Glutamatergic neuron (in vitro differentiated cells): ENCODE measurements around the gene SLC28A3. TPM values are rescaled to one million over a fixed set of nuclear protein-coding genes. Genes with fewer than 3 reads are reported as not detected.

ENCODE experiments used
- DNase-seq: peaks from one replicate; pipeline ENCODE4 v3.0.0; 2022
- H3K27ac Mint-ChIP-seq: one replicate; pipeline ENCODE4 v1.8.0; 2020; ENCODE audit warnings: mild to moderate bottlenecking, mixed read lengths, inconsistent platforms; ENCODE audit not compliant: unreplicated experiment
- H3K27me3 Mint-ChIP-seq: one replicate; pipeline ENCODE4 v1.8.0; 2020; ENCODE audit warnings: mild to moderate bottlenecking, moderate library complexity, mixed read lengths, inconsistent platforms; ENCODE audit not compliant: unreplicated experiment
- H3K36me3 Mint-ChIP-seq: one replicate; pipeline ENCODE4 v1.8.0; 2020; ENCODE audit warnings: mild to moderate bottlenecking, mixed read lengths, inconsistent platforms; ENCODE audit not compliant: unreplicated experiment
- H3K4me1 Mint-ChIP-seq: one replicate; pipeline ENCODE4 v1.8.0; 2020; ENCODE audit warnings: mild to moderate bottlenecking, low read depth, mixed read lengths, inconsistent platforms; ENCODE audit not compliant: unreplicated experiment
- H3K4me3 Mint-ChIP-seq: one replicate; pipeline ENCODE4 v1.8.0; 2020; ENCODE audit warnings: mild to moderate bottlenecking, mixed read lengths, inconsistent platforms; ENCODE audit not compliant: unreplicated experiment
- H3K9me3 Mint-ChIP-seq: one replicate; pipeline ENCODE4 v1.8.0; 2020; ENCODE audit warnings: mild to moderate bottlenecking, moderate library complexity, mixed read lengths, inconsistent platforms; ENCODE audit not compliant: unreplicated experiment
- CTCF ChIP-seq: fragments of 200-600 bp; sonication (generic); IDR thresholded peaks from one replicate; pipeline ENCODE4 v1.5.0; 2021; ENCODE audit not compliant: partially characterized antibody, unreplicated experiment
- total RNA-seq: library from RNA; stranded (reverse); fragmentation: NEBNext Ultra II Directional; extraction: Animal tissue kit (Norgen Biotek cat#: 25700); gene quantifications from one replicate; pipeline ENCODE4 v1.2.1, GENCODE V29; 2021; ENCODE audit not compliant: unreplicated experiment

SLC28A3 gene
- total RNA-seq, 1 donor from 2014 or later, result not detected

DNA sequence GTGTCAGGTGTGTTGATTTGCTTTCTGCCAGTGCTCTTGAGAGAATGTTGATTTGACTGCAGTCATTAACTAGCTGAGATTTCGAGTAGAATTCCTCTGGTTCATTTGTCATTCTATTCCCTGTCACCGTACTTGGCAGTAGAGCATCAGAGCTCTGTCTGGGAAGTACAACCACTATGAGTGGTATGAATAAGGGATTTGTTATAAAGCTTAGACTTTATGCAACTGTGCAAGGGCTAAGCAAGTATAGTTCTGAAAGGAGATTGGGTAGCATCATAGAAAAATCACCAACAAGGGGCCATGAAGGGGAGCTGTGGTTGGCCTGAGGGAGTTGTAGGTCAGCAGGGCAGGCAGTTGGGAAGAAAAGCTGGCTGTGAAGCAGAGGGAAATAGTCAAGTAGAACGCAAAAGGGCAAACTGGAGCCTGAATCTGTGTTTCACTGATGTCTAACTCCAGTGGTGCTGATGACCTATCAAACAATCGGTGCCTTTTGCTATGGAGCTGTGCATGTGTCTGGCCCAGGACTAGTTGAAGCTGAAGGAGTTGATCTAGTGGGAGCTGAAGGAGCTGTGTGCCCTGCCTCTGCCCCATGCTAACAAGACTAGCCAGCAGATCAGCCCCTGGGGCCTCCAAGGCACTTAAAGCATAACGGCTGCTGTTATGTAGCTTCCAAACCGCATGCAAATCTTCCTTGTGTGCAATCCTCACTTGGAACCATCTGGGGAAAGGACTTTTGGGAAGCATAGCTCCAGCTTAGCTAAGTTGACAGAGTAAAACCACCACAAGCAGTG, 110.0 kb downstream of the SLC28A3 start:
- no peak for TF ChIP-seq CTCF
- peak overlapping the region; percentile 31 for H3K4me3 Mint-ChIP-seq
- DNase-seq, result peak; percentile 53
- H3K9me3 Mint-ChIP-seq, result peaks cover 5% of the 10 kb centered on the region
- H3K27me3 Mint-ChIP-seq, result peaks cover 1% of the 10 kb centered on the region
- peak overlapping the region; percentile 93 for H3K27ac Mint-ChIP-seq
- no peaks in the 10 kb centered on the region for H3K36me3 Mint-ChIP-seq
- H3K4me1 Mint-ChIP-seq, result peaks cover 53% of the 10 kb centered on the region

DNA sequence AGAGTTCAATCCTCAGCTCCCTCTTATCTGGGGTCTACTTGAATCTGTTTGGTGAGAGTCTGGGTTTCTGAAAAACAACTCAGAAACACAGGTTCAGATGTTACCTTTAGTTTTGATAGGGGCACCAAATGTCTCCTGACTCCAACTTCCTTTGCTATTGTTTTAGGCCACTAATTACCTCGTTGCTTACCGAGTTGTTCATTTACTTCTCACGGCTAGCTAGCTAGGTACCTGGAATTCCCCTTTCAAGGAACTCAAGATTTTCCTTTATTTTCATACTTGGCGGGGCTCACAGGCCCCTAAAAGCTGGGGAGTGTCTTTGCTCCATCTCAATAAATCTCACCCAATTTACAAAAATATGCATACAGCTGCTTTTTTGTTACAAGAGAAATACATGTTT, 111.4 kb downstream of the SLC28A3 start:
- peaks cover 42% of the 10 kb centered on the region for H3K4me1 Mint-ChIP-seq
- H3K36me3 Mint-ChIP-seq, result no peaks in the 10 kb centered on the region
- peaks cover 2% of the 10 kb centered on the region for H3K9me3 Mint-ChIP-seq
- no peak overlapping the region for H3K27ac Mint-ChIP-seq
- DNase-seq, result no peak
- H3K27me3 Mint-ChIP-seq, result no peaks in the 10 kb centered on the region
- no peak for TF ChIP-seq CTCF
- H3K4me3 Mint-ChIP-seq, result no peak overlapping the region

- no peak for TF ChIP-seq CTCF
- Mint-ChIP-seq H3K4me1 (peaks cover 35% of the 10 kb centered on the region), H3K36me3 (no peaks in the 10 kb centered on the region), H3K4me3 (no peak overlapping the region), H3K27me3 (no peaks in the 10 kb centered on the region), H3K9me3 (peaks cover 2% of the 10 kb centered on the region), H3K27ac (no peak overlapping the region)
- no peak for DNase-seq
These were observed 112.3 kb downstream of the SLC28A3 start for GRCh38 chr9:84228130-84228720.

DNA sequence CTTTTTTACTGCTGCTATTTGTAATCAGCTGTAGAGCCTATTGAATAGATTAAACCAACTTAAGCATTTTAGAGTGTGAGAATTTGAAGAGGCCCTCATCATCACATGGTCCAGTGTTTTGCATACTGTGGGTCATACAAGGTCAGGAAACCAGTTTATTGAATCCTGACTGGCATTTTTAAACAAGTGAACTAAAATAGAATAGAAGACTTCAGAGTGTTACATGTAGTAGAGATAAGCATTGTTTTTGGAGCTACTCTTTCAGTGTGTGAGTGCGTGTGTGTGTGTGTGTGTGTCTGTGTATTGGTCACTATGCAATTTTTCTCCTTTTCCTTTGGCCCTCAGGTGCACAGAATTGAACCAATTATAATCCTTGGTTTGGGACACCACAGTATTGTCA, 114.4 kb downstream of the SLC28A3 start:
- Mint-ChIP-seq H3K4me1 (peaks cover 19% of the 10 kb centered on the region), H3K27ac (no peak overlapping the region), H3K27me3 (no peaks in the 10 kb centered on the region), H3K9me3 (peaks cover 2% of the 10 kb centered on the region), H3K4me3 (no peak overlapping the region), H3K36me3 (peaks cover 10% of the 10 kb centered on the region)
- DNase-seq, result no peak
- no peak for TF ChIP-seq CTCF
